GM12865 (cell line): ENCODE results near the gene PPP2R5A.
"Not testable (repeated sequence)": the region's sequence is repeated elsewhere in the genome, so short reads cannot be mapped to it uniquely, and the experiment has no call there.

Experiments used
- DNase-seq: peaks from one replicate; pipeline ENCODE4 v3.0.0; 2010; ENCODE audit warnings: low read depth
- H3K4me3 ChIP-seq: 2 replicates; pipeline ENCODE4 v1.5.1; 2011; ENCODE audit warnings: mild to moderate bottlenecking, low read depth, low read length, control low read depth
- CTCF ChIP-seq: IDR thresholded peaks from 2 replicates; pipeline ENCODE4 v1.5.1; 2011; ENCODE audit warnings: low read length, control low read depth, low read depth, inconsistent platforms; ENCODE audit not compliant: insufficient read depth; ENCODE audit errors: missing control alignments

PPP2R5A gene

GRCh38 chr1:212386029-212386428, 100.8 kb downstream of the PPP2R5A start:
- DNase-seq, result no peak
- no peak for TF ChIP-seq CTCF

DNA sequence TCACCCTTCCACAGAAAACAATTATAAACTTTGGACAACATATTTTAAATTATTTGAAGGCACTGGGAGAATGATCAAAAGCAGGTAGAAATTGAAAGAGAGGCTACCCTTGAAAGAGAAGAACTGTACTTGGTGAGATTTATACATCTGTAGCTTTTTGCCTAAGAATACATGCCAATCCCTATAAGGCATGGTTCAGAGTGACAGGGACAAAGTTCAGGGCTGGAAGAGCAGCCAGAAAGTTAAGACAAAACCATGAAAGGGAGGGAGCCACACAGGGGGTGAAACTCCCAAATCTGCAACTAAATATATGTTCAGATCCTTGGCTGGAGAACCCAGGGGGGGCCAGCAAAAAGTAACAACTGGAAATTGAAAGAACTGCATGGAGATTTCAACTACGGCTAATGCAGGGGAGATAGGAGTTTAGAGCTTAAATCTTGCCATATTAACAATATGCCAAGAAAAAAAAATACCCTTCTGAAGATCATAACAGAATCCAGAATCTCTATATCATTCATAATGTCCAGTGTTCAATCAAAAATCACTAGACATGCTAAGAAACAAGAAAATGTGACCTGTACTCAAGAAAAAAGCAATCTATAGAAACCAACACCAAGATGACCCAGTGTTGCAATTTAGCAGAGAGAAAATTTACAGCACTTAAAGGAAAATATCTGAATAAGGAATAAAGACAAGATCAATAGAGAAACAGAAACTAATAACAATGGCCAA, 103.9 kb downstream of the PPP2R5A start:
- no peak overlapping the region for H3K4me3 ChIP-seq
- DNase-seq, result no peak
- no peak for TF ChIP-seq CTCF

More at GRCh38 chr1:212386029-212386428, 100.8 kb downstream of the PPP2R5A start:
- H3K4me3 ChIP-seq, result no peak overlapping the region

DNA sequence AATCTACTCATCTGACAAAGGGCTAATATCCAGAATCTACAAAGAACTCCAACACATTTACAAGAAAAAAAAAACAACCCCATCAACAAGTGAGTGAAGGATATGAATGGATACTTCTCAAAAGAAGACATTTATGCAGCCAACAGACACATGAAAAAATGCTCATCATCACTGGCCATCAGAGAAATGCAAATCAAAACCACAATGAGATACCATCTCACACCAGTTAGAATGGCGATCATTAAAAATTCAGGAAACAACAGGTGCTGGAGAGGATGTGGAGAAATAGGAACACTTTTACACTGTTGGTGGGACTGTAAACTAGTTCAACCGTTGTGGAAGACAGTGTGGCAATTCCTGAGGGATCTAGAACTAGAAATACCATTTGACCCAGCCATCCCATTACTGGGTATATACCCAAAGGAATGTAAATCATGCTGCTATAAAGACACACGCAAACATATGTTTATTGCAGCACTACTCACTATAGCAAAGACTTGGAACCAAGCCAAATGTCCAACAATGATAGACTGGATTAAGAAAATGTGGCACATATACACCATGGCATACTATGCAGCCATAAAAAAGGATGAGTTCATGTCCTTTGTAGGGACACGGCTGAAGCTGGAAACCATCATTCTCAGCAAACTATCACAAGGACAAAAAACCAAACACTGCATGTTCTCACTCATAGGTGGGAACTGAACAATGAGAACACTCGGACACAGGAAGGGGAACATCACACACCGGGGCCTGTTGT, 110.6 kb downstream of the PPP2R5A start:
- not testable (repeated sequence) for DNase-seq, H3K4me3 ChIP-seq

GRCh38 chr1:212396638-212397037, 111.4 kb downstream of the PPP2R5A start:
- no peak for TF ChIP-seq CTCF
- no peak for DNase-seq
- H3K4me3 ChIP-seq, result no peak overlapping the region

- DNase-seq, result no peak
- H3K4me3 ChIP-seq, result no peak overlapping the region
- no peak for TF ChIP-seq CTCF
These were observed 112.0 kb downstream of the PPP2R5A start for GRCh38 chr1:212397171-212397570.

GRCh38 chr1:212401042-212401441, 115.8 kb downstream of the PPP2R5A start:
- no peak overlapping the region for H3K4me3 ChIP-seq
- TF ChIP-seq CTCF, result no peak
- DNase-seq, result no peak

DNA sequence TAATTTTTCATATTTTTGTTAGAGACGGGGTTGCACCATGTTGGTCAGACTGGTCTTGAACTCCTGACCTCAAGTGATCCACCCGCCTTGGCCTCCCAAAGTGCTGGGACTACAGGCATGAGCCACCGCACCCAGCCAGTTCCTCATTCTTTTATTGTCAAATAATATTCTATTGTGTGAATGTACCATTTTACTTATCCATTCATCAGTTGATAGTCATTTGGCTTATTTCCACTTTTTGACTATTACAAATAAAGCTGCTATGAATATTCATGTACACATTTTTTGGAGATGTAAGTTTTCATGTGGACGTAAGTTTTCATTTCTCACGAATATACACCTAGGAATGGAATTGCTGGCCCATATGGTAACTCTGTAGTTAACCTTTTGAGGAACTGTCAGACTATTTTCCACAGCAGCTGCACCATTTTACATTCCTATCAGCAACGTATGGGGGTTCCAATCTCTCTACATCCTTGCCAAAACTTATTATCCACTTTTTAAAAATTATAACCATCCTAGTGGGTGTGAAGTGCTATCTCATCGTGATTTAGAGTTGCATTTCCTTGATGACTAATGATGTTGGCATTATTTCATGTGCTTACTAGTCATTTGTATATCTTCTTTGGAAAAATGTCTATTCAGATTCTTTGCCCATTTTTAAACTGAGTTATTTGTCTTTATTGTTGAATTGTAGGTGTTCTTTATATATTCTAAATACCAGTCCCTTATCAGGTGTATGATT, 116.8 kb downstream of the PPP2R5A start:
- no peak for TF ChIP-seq CTCF
- no peak for DNase-seq
- H3K4me3 ChIP-seq, result no peak overlapping the region
